ENCODE measurements around the gene CCDC180.
"Not testable (repeated sequence)": the region's sequence is repeated elsewhere in the genome, so short reads cannot be mapped to it uniquely, and the experiment has no call there.

CCDC180 gene

DNA sequence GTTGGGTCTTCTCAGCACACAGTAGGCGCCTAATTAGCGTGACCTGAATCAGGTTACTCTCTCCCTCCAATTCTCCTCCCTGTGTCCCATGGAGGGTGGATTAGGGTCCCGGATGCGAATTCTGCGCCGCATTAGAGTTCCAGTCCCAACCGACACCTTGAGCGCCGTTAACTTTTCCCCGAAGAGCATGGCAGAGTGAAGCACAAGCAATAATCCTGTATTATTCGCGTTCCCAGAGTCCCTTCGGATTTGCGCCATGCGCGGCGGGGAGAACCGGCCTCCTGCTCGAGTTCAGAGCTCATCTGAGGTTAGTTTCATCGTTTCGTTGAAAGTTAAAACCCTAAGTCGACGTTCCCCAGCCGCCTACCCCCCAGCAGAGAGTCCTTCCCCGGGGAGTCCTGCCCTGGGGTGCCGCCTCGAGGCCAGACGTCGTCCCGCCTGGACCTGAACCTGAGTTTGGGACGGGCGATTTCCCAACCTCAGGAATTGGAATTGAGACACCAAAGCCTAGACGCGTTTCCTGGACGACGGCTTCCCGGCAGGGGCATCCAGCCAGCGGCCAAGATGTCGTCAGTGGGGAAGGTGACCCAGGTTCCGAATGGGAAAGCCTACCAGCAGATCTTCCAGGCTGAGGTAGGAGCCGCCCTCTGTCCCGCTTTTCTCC is at the start of gene CCDC180:
CCDC180 (plus strand) TSS at position 160 of the 664 bp plus-strand sequence; CDS start at position 565, 405 bp downstream.
- DNase-seq (ENCODE audit: low read depth), result no peak

DNA sequence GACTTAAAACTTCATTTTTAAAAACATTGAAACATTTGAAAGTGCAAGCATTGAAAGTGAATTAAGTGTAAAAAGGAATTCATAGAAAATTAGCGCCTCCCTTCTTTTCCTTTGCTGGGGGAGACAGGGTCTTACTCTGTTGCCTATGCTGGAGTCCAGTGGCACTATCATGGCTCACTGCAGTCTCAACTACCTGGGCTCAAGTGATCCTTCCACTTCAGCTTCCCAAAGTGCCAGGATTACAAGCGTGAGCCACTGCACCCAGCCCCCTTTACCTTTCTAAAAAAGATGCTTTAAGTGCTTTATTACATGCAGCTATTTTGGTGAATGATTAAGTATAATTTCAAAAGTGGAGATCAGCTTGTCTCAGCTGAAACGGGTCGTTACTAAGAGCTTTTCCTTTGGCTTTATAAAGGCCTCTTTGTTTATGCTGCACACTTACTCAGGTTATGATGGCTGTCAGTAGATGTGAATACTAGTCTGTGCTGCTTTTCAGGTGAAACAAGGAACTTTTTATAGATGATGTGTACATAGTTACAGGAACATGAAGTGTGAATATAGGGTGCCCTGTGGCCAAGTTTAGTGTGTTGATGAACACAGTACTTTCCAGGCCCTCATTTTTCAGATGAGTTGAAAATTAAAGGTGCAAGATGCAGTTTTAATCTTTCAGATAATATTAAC is 47.5 kb upstream of the CCDC180 start:
- not testable (repeated sequence) for DNase-seq (ENCODE audit: low read depth)

DNA sequence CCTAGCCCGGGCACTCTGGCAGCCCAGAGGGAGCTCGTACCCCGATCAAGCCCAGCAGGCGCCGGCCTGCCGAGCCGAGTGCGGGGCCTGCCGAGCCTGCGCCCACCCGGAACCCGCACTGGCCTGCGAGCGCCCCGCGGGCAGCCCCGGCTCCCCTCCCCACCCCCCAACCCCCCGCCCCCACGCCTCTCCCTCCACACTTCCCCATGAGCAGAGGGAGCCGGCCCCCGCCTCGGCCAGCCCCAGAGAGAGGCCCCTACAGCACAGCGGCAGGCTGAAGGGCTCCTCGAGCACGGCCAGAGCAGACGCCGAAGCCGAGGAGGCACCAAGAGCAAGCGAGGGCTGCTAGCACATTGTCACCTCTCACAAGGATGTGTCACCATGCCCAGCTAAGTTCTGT is 36.2 kb upstream of the CCDC180 start:
- no peak for DNase-seq (ENCODE audit: low read depth)

DNA sequence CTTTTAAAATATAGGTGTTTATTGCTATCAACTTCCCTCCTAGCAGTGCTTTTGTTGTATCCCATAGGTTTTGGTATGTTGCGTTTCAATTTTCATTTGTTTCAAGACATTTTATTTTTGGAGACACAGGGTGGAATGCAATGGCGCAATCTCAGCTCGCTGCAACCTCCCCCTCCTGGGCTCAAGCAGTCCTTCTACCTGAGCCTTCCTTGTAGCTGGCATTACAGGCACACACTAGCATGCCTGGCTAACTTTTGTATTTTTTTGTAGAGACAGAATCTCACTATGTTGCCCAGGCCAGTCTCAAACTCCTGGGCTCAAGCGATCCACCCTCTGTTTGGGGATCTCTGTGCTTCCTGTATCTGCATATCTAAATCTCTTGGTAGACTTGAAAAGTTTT is 35.4 kb upstream of the CCDC180 start:
- DNase-seq (ENCODE audit: low read depth), result no peak

DNA sequence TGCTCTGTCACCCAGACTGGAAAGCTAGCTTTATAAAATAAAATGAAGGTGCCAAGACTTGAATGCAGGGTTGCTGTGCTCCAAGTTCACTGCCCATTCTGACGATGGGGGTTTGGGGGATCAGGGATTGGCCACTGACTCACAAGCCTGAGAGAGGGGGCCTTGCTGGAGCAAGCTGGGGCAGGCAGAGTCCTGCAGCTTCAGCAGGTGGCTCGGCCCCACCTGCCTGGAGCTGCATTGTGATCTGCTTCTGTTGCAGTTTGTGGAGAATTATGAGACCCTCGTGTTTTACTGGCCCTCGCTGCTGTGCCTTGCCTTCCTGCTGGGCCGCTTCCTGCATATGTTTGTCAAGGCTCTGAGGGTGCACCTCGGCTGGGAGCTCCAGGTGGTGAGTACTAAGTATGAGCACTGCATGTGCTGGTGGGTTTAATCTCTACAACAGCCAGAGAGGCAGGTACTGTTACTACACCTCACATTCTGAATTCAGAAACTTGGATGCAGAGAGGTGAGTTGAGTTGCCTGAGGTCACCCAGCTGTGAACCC is 31.1 kb upstream of the CCDC180 start:
- DNase-seq (ENCODE audit: low read depth), result no peak

DNA sequence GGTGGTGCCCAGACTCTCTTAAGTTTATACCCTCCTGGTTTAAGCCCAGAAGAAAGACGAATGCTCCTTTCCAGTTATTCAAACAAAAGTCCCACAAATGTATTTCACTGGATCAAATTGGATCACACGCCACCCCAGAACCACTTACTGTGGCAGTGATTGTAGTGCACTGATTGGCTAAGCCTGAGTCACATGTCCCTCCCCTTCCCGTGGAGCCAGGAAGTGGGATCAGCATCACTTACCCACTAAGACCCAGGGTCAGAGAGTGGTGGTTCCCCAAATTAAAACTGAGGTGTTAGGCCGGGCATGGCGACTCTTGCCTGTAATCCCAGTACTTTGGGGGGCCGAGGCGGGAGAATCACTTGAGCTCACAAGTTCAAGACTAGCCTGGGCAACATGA is 29.5 kb upstream of the CCDC180 start:
- DNase-seq (ENCODE audit: low read depth), result no peak

DNA sequence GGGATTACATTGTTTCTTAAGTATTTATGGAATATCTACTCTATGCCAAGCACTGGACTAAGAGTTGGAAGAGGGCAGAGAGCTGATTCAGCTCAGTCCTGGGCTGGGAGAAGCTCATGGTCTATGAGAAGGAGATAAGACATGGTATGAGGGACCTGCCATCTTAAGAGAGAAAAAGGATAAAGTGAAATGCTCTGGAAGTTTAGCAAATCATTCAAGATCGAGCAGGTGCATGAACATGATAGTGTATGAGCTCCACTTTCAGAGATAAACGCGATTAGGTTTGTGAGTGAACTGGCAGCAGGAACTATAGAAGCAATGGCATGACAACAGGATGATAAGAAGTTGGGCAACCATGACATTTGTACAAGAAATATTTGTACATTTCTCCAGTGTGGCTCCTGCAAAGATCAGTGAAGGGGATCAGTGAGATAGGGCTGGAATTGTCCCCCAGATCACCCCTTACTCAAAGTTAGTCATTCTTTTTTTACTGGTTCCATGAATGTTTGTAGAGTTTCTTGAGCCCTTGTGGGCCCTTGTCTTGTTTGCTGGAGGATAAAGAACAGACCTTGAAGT is 26.6 kb upstream of the CCDC180 start:
- no peak for DNase-seq (ENCODE audit: low read depth)

DNA sequence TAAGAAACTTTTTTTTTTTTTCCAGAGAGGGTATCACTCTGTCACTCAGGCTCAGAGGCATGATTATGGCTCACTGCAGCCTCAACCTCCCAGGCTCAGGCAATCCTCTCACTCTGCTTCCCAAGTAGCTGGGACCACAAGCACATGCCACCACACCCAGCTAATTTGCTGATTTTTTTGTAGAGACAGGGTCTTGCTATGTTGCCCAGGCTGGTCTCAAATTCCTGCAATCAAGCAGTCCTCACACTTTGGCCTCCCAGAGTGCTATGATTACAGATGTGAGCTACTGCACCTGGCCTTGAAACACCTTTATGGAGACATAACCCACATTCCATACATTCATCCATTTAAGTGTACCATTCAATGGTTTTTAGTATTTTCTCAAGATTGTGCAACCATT is 23.7 kb upstream of the CCDC180 start:
- DNase-seq (ENCODE audit: low read depth), result no peak

DNA sequence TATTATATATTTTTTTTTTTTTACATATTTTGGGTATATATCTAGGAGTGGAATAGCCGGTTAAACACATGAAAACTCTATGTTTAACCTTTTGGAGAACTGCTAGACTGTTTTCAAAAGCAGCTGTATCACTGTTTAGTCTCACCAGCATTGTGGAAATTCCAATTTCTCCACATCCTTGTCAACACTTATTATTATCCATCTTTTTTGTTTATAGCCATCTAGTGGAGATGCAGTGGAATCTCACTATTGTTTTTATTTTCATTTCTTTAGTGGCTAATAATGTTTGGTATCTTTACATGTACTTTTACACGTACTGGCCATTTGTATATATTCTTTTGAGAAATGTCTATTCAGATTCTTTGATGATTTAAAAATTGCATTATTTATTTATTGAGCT is 22.7 kb upstream of the CCDC180 start:
- DNase-seq (ENCODE audit: low read depth), result no peak

DNA sequence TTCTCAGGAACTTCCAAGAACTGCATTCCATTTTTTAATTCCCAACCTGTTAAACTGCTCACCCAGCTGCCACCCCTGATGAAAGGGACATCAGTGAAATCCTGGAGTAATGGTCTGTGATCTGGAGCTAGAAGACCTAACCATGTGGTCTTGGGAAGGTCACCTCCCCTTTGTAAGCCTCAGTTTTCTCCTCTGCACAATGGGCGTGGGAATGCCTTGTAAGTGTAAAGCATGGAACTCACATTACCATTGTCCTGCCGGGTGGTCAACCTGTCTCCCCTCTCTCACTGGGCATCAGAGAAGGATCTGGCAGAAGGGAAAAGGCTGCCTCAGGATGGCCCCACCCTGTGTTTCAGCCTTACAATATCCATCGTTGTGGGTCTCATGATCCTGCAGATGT is 15.3 kb upstream of the CCDC180 start:
- DNase-seq (ENCODE audit: low read depth), result no peak

DNA sequence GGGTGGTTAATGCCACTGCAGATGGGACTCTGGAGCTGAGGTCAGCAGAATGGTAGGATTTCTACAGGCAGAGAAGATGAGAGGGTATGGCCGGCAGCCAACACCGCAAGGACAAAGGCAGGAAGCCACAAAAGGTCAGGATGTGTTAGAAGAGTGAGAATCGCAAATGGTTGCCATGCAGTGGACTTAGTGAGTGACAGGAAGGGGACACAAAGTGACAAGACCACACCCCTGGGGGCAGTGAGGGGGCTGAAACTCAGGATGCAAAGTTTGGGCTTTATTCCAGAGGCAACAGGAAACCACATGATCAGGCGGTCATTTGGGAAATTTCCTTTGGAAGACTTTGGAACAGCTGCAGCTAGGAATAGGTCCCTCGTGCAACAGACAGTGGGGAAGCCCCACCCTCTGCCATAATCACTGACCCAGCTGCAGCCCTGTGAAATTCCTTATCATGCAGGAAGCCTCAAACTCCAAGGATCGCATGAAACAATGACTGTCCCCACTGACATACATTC is 14.2 kb upstream of the CCDC180 start:
- DNase-seq (ENCODE audit: low read depth), result no peak

DNA sequence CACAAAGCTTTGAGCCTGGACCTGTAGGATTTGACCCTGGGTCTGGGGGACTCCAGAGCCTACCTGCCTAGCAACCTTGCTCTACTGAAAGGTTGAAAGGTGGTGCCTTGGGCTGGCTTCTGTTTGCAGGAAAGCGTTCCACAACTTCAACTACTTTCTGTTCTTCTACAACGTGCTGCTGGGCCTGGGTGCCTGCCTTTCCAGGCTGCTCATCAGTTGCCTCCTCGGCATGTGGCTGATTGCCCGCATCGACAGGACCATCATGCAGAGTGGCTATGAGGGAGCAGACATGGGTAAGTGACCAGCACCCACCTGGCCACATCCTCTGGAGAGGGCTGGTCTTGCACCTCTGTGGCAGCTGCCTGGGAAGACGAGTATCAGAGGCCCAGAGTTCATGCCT is 13.6 kb upstream of the CCDC180 start:
- no peak for DNase-seq (ENCODE audit: low read depth)

DNA sequence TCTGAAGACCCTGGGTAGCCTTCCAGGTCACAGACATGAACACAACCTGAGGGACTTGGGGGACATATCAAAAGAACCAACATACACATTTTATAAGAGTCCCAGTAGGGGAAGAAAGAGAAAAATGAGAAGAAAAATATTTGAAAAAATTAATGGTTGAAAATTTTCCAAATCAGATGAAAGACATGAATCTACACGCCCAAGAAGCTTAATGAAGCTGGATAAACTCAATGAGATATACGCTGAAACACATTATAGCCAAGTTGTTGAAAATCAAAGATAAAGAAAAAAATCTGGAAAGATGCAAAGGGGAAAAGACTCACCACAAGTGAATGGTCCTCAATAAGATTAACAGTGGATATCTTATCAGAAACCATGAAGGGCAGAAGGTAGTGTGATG is 9.6 kb upstream of the CCDC180 start:
- no peak for DNase-seq (ENCODE audit: low read depth)

DNA sequence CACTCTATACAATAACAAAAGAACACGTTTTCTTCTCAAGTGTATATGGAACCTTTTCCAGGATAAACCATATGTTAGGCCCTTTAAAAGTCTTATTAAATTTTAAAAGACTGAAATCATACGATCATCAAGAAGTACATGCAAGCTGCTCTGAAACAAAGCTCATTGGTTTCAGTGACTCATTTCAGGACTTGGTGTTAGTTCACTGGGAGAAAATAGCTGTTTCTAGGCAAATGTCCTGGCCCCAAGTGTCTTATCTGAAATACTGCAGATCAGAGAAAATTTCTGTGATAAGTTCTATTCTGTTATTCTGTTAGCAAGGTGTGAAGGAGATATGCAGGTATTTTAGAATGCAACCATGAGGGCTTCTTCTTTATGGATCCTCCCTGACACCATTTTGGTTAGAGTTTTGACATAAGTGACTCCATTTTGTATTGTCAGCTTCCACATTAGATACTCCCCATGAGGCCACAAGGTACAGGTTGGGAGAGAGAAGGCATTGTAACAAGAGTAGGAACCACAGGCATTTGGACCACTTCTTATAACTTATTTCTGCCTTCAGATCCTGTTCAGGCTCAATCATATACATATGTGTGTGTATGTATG is 7.5 kb upstream of the CCDC180 start:
- DNase-seq (ENCODE audit: low read depth), result no peak

DNA sequence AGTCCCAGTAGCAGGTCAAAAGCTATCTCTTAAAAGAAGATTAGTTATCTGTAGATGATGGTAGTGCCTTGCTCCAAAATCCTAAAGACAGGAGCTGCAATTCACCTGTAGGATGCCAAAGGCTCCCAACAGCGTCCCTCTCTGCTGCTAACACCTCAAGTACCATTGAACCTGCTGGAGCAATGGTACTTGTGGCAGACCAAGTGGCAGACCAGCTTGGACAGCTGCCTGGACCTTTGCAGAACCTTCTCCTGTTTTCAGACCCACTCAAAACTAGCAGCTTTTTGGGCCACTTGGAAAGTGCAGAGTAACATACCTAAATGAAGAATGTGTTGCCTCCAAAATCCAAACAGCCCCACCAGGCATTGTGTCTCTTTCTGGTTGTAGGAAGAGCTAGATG is 6.9 kb upstream of the CCDC180 start:
- DNase-seq (ENCODE audit: low read depth), result no peak

DNA sequence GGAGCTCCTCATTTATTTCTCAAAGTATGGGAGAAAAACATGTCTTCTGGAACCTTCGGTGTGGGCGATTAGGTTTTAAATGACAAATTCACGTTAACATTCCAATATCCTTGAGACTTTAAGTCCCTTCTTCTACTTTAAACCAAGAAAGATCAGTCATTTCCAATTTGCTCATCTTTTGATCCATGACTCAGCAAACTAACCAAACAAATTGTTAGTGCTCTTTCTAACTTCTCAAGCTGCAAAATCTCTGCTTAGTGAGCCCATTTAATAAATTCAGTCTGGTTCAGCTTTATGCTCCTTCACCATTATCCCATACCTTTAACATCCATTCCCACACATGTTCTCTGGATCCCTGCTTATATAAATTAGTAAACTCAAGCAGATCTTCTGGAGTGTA is 5.5 kb upstream of the CCDC180 start:
- no peak for DNase-seq (ENCODE audit: low read depth)

DNA sequence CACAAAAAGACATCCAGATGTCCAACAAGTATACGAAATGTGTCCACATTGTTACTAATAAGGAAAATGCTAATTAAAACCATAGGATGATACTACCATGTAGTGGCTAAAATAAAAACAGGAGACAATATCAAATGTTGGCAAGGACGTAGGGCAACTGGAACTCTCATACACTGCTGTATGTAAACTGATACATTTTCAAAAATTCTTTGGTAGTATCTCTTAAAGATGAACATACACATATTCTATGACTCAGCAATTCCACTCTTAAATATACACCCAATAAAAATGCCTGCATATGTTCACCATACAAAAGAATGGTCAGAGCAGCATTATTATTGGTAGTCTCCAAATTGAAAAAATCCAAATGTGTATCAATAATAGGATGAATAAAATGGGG is 2.9 kb upstream of the CCDC180 start:
- no peak for DNase-seq (ENCODE audit: low read depth)

DNA sequence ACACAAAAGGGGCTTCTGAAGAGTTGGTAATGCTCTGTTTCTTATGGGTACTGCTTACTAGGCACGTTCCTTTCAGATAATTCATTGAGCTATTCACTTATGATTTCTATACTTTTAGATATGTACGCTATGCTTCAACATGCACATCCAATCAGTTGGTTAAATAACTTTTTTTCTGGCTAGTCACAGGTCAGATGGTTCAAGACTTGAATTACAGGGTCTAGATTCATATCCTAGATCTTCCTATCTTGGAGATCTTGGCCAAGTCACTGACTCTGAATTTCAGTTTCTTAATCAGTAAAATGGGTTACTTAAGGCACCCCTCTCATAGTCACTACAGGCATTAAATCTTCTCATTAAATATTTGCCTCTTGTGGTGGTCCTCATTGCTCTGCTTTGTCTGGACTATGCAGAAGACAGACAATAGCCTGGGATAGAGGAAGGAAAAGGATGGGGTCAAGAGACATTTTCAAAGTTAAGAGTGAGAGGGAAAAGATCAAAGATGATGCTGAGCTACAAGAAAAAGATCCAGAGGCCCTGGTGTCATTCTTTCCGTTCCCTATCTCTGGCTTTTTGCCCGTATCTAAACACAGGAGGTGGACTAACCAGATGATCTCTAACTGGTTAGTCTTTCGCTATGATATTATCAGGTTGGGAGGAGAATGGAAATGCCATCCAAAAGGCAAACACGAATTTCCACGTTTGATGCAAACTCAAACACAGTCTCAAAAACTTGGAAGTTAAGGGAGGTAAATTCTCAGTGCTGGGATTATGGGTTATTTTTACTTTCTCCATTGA is 1.8 kb upstream of the CCDC180 start:
- no peak for DNase-seq (ENCODE audit: low read depth)

DNA sequence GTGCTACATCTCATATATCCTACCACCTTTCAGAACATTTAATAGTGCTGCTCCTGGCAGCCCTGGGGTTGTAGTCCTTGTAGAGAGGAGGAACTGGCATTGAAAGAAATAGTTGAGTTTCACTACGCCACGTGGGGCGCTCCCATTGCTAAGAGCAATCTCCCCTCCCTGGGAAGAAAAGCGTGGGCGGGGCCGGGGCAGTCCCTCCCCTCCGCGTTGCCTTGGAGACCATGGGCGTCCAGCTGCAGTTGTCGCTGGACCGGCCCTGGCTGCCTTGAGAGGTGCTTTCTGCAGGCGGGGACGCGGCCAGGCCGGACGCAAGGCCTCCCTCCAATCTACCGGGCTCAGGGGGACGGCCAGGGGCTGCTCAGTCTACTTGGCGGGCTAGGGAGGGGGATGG is 368 bp upstream of the CCDC180 start:
- no peak for DNase-seq (ENCODE audit: low read depth)

DNA sequence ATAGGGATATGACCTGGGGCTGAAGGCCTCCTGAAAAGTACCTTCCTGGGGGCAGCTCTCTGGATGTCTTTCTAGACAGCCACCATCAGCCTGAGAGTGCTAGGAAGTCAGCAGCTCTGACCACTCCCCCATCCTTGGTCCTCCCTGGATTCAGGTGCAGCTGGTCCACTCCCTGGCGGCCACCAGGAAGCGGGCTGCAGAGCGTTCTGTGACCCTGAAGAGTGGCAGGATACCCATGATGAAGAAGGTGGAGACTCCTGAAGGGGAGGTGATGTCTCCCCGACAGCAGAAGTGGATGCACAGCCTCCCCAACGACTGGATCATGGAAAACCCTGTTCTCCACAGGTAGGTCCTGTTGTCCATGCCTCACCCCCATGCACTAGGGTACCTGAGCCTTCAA is 1.8 kb downstream of the CCDC180 start:
- DNase-seq (ENCODE audit: low read depth), result no peak

DNA sequence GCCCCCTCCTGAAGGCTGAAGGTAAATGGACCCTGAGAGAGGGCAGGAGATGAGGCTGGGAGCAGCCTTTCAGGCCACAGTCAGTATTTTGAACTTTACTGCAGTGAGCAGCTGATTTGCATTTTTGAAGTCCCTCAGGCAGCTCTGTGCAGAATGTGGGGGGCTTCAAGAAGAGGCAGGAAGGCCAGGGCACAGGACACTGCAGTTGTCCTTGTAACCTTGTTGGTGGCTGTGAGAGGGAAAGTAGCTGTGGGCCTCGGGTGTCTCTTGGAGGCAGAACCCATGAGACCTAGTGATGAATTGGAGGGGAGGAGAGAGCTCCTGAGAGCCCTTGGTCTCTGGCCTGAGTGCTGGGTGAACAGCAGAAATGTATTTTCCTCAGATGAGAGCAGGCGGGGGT is 2.6 kb downstream of the CCDC180 start:
- no peak for DNase-seq (ENCODE audit: low read depth)

DNA sequence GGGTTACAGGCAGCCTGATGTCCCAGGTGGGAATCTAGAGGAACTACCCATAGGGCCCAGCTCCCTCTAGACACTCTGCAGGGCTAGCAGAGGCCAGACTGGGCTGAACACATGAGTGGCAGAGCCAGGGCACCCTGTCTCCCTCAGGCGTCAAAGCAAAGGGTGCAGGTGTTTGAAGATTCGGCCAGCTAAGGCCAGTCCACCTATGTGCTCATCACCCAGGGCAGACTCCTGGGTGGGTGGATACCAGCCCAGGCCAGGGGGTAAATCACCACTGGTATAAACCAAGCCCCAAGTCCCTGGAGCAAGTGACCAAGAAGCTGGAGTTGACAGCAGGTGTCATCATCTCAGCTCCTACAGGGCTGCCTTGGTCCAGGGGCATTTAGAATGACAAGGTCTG is 3.4 kb downstream of the CCDC180 start:
- no peak for DNase-seq (ENCODE audit: low read depth)

Data from stimulated activated CD8-positive, alpha-beta memory T cell treated with anti-CD3 and anti-CD28 coated beads, Interleukin-12 subunit alpha, Interleukin-12 subunit beta, amount 100 ng/mL, for 4 hours (primary cell).